ENCODE measurements around the gene GARIN5A. TPM values are rescaled to one million over a fixed set of nuclear protein-coding genes. Genes with fewer than 3 reads are reported as not detected.

Gene GARIN5A
- polyA plus RNA-seq, 2 of the 4 experiments (the other 2 are of a cell fraction), result 1.1 to 1.7 TPM

DNA sequence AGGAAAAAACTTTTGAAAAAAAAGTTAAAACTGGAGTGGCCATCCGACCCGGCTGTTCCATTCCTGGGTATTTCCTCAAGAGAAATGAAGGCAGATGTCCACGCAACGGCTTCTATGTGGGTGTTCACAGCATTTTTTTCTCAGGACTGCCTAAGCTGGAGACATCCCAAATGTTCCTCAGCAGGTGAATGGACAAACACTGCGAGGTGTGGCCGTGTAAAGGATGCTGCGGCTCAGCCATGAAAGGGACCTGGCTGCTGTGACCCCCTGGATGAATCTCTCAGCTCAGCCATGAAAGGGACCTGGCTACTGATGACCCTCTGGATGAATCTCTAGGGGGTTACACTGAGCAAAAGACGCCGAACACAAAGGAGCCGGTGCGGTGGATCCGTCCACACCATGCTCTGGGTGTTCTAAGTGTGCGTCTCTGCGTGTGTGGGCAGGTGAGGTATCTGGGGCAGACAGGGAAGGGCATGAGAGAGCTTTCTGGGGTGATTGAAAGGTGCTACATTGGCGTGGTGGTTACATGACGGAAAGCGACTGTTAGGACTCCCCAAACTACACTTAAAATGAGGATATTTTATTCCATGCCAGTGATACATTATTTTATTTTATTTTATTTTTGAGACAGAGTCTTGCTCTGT, 44.3 kb upstream of the GARIN5A start:
- DNase-seq (ENCODE audit: low read depth in 1 of 2, low spot score in 1 of 2), result no peak
- no peak overlapping the region for H3K27ac ChIP-seq
- H3K9me3 ChIP-seq, result no peaks in the 10 kb centered on the region; the same call in 2 of the 3 replicates
- ChIA-PET POLR2A (no interaction called here), CTCF (interaction anchor here (0.6 to 10.7 kb wide), 5 partner anchors 16 to 855 kb away, joined by 3 to 91 read pairs (median 6); no protein-coding TSS in a partner anchor)
- 66% methylated on average over 17 of the region's 17 CpGs for WGBS (ENCODE audit: missing lambda C conversion rate)
- FAIRE-seq, result no peak
- peaks cover 10% of the 10 kb centered on the region; the same call in 1 of the 3 replicates for H3K4me1 ChIP-seq
- no peak for ATAC-seq
- no peak overlapping the region for H3K4me2 ChIP-seq
- no peak for TF ChIP-seq EP300 (IDR thresholded peaks at IDR 0.05)
- TF ChIP-seq TFCP2L1 (CRISPR knock-in tag; IDR thresholded peaks at IDR 0.05), result no peak
- TF ChIP-seq CHD4 (IDR thresholded peaks at IDR 0.05; ENCODE audit: borderline replicate concordance), result no peak
- no peak for TF ChIP-seq NPAS2 (CRISPR knock-in tag; IDR thresholded peaks at IDR 0.05; ENCODE audit: borderline replicate concordance)
- no peak for TF ChIP-seq POLR2AphosphoS2 (conservative IDR thresholded peaks at IDR 0.05; ENCODE audit: low read length)
- TF ChIP-seq HDAC2 (IDR thresholded peaks at IDR 0.05), result no peak
- no peak for TF ChIP-seq POLR2A (IDR thresholded peaks at IDR 0.05; ENCODE audit: low read length)
- no peak for TF ChIP-seq PBX3 (IDR thresholded peaks at IDR 0.05)
- TF ChIP-seq BHLHE40 (IDR thresholded peaks at IDR 0.05; ENCODE audit: low read depth, low read length), result no peak
- TF ChIP-seq MYC (IDR thresholded peaks at IDR 0.05; ENCODE audit: borderline replicate concordance, low read length), result no peak
- TF ChIP-seq SREBF2 (IDR thresholded peaks at IDR 0.05), result no peak
- TF ChIP-seq ELK1 (IDR thresholded peaks at IDR 0.05; ENCODE audit: low read depth, low read length), result no peak
- TF ChIP-seq EHMT2 (IDR thresholded peaks at IDR 0.05; ENCODE audit: low read depth), result no peak
- H3K4me3 ChIP-seq, result no peak overlapping the region

DNA sequence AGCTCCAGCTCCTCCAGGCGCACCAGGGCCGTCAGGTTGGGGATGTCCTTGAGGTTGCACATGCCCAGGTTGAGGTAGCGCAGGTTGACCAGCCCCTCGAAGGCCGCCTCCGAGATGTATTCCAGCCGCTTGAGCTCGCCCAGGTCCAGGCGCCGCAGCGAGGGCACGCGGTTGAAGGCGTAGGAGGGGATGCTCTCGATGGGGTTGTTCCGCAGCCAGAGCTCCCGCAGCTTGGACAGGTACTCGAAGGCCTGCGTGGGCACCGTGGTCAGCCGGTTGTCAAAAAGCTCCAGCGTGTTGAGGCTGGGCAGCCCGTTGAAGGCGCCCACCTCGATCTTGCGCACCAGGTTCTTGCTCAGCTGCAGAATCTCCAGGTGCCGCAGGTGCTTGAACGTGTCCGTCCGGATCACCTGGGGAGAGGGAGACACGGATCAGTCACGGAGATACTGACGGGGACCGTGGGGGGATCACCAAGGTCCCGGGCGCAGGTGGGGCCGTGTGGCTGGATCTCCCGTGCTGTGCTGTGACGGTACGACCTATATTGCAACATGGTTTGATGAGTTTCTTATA, 42.4 kb upstream of the GARIN5A start:
- no peak overlapping the region for H3K4me3 ChIP-seq
- peaks cover 10% of the 10 kb centered on the region; the same call in 1 of the 3 replicates for H3K4me1 ChIP-seq
- H3K9me3 ChIP-seq, result no peaks in the 10 kb centered on the region; the same call in 2 of the 3 replicates
- FAIRE-seq (no peak), DNase-seq (ENCODE audit: low read depth in 1 of 2, low spot score in 1 of 2) (no peak), ATAC-seq (no peak)
- WGBS (ENCODE audit: missing lambda C conversion rate), result 92% methylated on average over 40 of the region's 40 CpGs
- TF ChIP-seq PBX3 (IDR thresholded peaks at IDR 0.05), result no peak
- CTCF ChIA-PET, result interaction anchor here (0.6 to 5.6 kb wide), 6 partner anchors 16 to 151 kb away, joined by 3 to 38 read pairs (median 4); no protein-coding TSS in a partner anchor
- no peak overlapping the region for H3K4me2 ChIP-seq
- no peak overlapping the region for H3K27ac ChIP-seq
- POLR2A ChIA-PET, result no interaction called here

GRCh38 chr19:50518091-50519005, 41.7 kb upstream of the GARIN5A start:
- Histone ChIP-seq H3K4me3 (no peak overlapping the region), H3K4me1 (peaks cover 10% of the 10 kb centered on the region; the same call in 1 of the 3 replicates), H3K9me3 (no peaks in the 10 kb centered on the region; the same call in 2 of the 3 replicates), H3K27ac (no peak overlapping the region), H3K4me2 (no peak overlapping the region)
- TF ChIP-seq HMGXB4 (CRISPR knock-in tag; IDR thresholded peaks at IDR 0.05; ENCODE audit: borderline replicate concordance), result no peak
- TF ChIP-seq POLR2A (IDR thresholded peaks at IDR 0.05; ENCODE audit: low read length), result 0 out of 2 replicates have a peak, but pooled peaks have one; percentile 22
- DNase-seq (ENCODE audit: low read depth in 1 of 2, low spot score in 1 of 2) (peak in 1 of 2 experiments; percentile 50), ATAC-seq (no peak), FAIRE-seq (no peak)
- ChIA-PET CTCF (interaction anchor here (0.8 to 5.6 kb wide), 7 partner anchors 11 to 206 kb away, joined by 3 to 38 read pairs (median 3); no protein-coding TSS in a partner anchor), POLR2A (no interaction called here)
- 86% methylated on average over 72 of the region's 87 CpGs for WGBS (ENCODE audit: missing lambda C conversion rate)
